Thyroid gland (tissue), 4 donors: ENCODE measurements around the gene OR2T1.

ENCODE experiments used
- CTCF ChIP-seq, 6 experiments: fragments of 200-600 bp in 3 of 6; fragments of 450-650 bp in 3 of 6; sonication (generic) in 3 of 6; IDR thresholded peaks; one replicate each; pipeline ENCODE4 v1.5.1; 2016 to 2019; ENCODE audit warnings: antibody characterized with exemption in 6 of 6, mild to moderate bottlenecking in 2 of 6, inconsistent platforms in 1 of 6, moderate library complexity in 1 of 6
- POLR2A ChIP-seq, 2 donors: fragments of 450-650 bp; IDR thresholded peaks; one replicate each; pipeline ENCODE4 v1.6.1; 2017; ENCODE audit warnings: antibody characterized with exemption in 2 of 2, mild to moderate bottlenecking in 2 of 2, moderate library complexity in 1 of 2

DNA sequence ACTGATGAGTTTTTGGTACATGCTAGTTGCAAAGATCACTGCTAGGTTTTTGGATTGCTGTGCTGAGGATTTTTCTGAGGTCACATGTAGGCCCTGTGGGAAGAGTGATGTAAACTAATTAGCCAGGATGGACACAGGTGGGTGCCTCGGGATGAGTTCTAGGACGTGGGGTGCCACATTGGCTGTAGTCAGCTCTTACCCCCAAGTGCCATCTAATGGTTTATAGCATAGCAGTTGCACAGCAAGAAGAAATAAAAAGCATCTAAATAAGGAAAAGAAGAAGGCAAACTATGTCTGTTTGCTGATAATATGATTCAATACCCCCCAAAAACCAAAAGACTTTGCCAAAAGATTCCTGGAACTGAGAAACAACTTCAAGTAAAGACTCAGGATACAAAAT lies 9.8 kb upstream of the OR2T1 start:
- TF ChIP-seq CTCF (IDR thresholded peaks at IDR 0.05), result no peak
- TF ChIP-seq POLR2A (IDR thresholded peaks at IDR 0.05), result no peak
